GM21786 (cell line): Measurements from ENCODE around the gene NAB1.

Experiments
- ATAC-seq: cut with Tn5 transposase; IDR thresholded peaks from one replicate; pipeline ENCODE4 v1.9.1; 2021; ENCODE audit not compliant: unreplicated experiment

The NAB1 gene

GRCh38 chr2:190636361-190636760 is 12.5 kb upstream of the NAB1 start:
- no peak for ATAC-seq

GRCh38 chr2:190637281-190637734 is 11.6 kb upstream of the NAB1 start:
- no peak for ATAC-seq

- no peak for ATAC-seq
Measured at GRCh38 chr2:190637903-190638618, 10.8 kb upstream of the NAB1 start.

GRCh38 chr2:190640117-190640516 is 8.8 kb upstream of the NAB1 start:
- no peak for ATAC-seq

GRCh38 chr2:190641469-190641868 is 7.4 kb upstream of the NAB1 start:
- ATAC-seq, result no peak

GRCh38 chr2:190646780-190647522 is 1.9 kb upstream of the NAB1 start:
- ATAC-seq, result no peak

GRCh38 chr2:190648289-190649034 is 421 bp upstream of the NAB1 start:
- peak; percentile 63 for ATAC-seq

GRCh38 chr2:190649798-190650390 is 1.0 kb downstream of the NAB1 start:
- no peak for ATAC-seq

GRCh38 chr2:190651413-190651812 is 2.5 kb downstream of the NAB1 start:
- no peak for ATAC-seq

- no peak for ATAC-seq
Measured at GRCh38 chr2:190653231-190653630, 4.3 kb downstream of the NAB1 start.

- ATAC-seq, result no peak
Measured at GRCh38 chr2:190653931-190654330, 5.0 kb downstream of the NAB1 start.

- ATAC-seq, result no peak
Measured at GRCh38 chr2:190655113-190655512, 6.2 kb downstream of the NAB1 start.

GRCh38 chr2:190655570-190655969 is 6.7 kb downstream of the NAB1 start:
- no peak for ATAC-seq

GRCh38 chr2:190656301-190656700 is 7.4 kb downstream of the NAB1 start:
- ATAC-seq, result no peak

- ATAC-seq, result no peak
Measured at GRCh38 chr2:190657474-190658255, 8.8 kb downstream of the NAB1 start.

- ATAC-seq, result no peak
Measured at GRCh38 chr2:190659553-190659952, 10.7 kb downstream of the NAB1 start.

- ATAC-seq, result no peak
Measured at GRCh38 chr2:190662754-190663153, 13.9 kb downstream of the NAB1 start.

- ATAC-seq, result no peak
Measured at GRCh38 chr2:190663348-190663747, 14.5 kb downstream of the NAB1 start.

- ATAC-seq, result no peak
Measured at GRCh38 chr2:190663839-190664238, 15.0 kb downstream of the NAB1 start.

GRCh38 chr2:190664240-190664639 is 15.4 kb downstream of the NAB1 start:
- no peak for ATAC-seq

GRCh38 chr2:190666895-190667294 is 18.0 kb downstream of the NAB1 start:
- ATAC-seq, result no peak
